C4-2B (cell line): ENCODE data around the gene TMEM45B.

ENCODE experiments used
- H3K27ac ChIP-seq: fragments of 450-650 bp; 2 replicates; pipeline ENCODE4 v1.5.1; 2017
- CTCF ChIP-seq: fragments of 450-650 bp; conservative IDR thresholded peaks from 2 replicates; pipeline ENCODE4 v1.5.1; 2017; ENCODE audit warnings: mild to moderate bottlenecking
- ZFX ChIP-seq: fragments of 450-650 bp; IDR thresholded peaks from 2 replicates; pipeline ENCODE4 v1.6.1; 2017

Gene TMEM45B

GRCh38 chr11:129881570-129882170 lies 66.0 kb downstream of the TMEM45B start:
- H3K27ac ChIP-seq, result no peak overlapping the region
- TF ChIP-seq ZFX, result no peak
- peak; percentile 85 for TF ChIP-seq CTCF

- TF ChIP-seq CTCF (no peak), ZFX (no peak)
- no peak overlapping the region for H3K27ac ChIP-seq
Observed at GRCh38 chr11:129884581-129884980, 68.9 kb downstream of the TMEM45B start.

GRCh38 chr11:129885381-129885780 lies 69.7 kb downstream of the TMEM45B start:
- no peak for TF ChIP-seq ZFX
- TF ChIP-seq CTCF, result no peak
- no peak overlapping the region for H3K27ac ChIP-seq

- H3K27ac ChIP-seq, result no peak overlapping the region
- TF ChIP-seq CTCF (no peak), ZFX (no peak)
Observed at GRCh38 chr11:129888451-129888850, 72.8 kb downstream of the TMEM45B start.

DNA sequence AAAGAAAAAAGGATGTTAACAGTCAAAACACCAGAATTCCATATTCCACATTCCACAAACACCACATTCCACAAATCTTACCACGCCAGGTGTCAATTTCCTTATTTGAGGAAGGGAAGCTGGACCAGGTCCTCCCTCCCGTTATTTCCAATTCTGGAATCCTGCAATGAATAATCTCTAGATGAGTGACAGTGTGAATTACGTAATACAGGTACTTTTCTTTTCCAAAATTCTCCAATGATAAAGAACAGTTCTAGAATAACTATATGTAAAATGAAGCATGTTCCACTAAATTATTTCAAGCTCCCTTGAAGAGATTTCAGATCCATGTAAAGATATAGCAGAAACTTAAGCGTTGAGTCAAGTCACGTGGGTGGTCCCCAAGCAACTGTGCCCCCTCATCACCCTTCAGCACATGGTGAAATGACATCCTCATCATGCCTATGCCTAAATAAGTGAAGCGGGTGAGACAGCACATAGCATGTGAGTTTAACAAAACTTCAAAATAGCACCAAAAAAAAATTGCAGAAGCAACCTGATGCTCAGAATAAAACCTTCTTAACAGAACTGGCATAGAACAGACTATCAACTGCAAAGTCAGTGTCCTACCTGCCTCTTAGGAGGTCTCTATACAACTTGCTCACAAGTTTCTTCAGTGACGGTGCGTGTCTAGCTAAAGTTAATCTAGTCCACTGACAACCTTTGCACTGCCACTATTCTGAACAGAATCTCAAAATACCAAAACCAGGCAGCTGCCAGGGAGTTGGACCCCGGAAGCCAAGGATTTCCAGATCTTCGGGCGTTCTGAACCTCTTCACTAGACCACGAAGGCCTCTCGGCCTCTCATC lies 78.9 kb downstream of the TMEM45B start:
- H3K27ac ChIP-seq, result peak overlapping the region; percentile 73
- TF ChIP-seq CTCF (no peak), ZFX (no peak)

DNA sequence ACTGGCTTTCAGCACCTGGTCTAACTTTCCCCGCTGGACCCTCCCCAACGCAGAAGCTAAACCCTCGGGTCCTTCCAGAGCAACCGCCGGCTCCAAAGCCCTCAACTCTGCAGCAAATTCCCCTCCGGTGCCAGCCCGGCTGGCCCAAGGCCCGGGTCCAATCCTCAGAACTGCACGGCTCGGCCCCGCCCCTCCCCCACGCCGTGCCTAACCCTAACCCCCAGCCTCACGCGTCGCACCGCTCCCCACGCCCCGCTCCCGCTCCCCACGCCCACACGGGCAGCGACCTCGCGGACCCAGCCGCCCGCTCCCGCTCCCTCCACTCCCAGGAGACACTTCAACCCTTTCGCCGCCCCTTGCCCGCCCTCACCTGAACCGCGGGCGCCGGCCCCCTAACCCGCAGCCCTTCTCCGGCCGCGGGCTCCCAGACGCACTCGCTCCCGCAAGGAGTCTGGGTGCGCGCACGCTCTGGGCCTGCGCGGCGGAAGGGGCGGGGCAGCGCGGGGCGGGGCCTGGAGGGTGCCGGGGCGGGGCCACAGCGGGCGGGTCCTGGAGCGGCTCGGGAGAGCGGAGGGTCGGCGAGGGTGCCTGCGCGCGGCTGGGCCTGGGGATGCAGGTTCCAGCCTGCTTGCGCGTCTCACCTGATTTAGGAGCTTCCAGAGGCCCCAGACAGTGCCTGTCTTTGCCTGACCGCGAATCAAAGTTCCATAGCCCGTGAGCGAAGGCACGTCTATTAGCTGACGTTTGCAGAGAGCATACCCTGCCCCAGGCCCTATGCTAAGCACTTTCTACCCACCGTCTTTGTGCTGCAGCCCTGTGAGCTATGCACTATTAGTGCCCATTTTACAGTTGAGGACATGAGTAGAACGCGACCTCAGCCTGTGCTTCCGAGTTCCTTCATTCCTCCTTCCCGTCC lies 79.7 kb downstream of the TMEM45B start, which contains the start of gene NFRKB:
Gene NFRKB, minus strand, starts transcription at position 453 of the 916 bp plus-strand sequence. CDS start 2,729 bp downstream, outside the sequence.
- TF ChIP-seq ZFX, result peak; percentile 24; the same call in 1 of the 2 replicates
- peak; percentile 35 for TF ChIP-seq CTCF
- peak within 1 kb of the TSS; percentile 73 for H3K27ac ChIP-seq
